Spleen (tissue), 11 donors: ENCODE results near the gene SNX17. TPM values are rescaled to one million over a fixed set of nuclear protein-coding genes. Genes with fewer than 3 reads are reported as not detected.

ENCODE experiments used
- DNase-seq: peaks from one replicate; pipeline ENCODE4 v3.0.0-alpha.2; 2020
- H3K27ac ChIP-seq, 8 donors: fragments of 200-600 bp; sonication (generic) in 7 of 8; 1 replicate in 4 of 8; 2 replicates in 4 of 8; pipeline versions ENCODE4 v1.5.0 to v1.8.0; 2016 to 2021; ENCODE audit warnings: inconsistent platforms in 4 of 8, mild to moderate bottlenecking in 4 of 8, moderate library complexity in 1 of 8
- H3K27me3 ChIP-seq, 7 donors: fragments of 200-600 bp; sonication (generic) in 6 of 7; replicated peaks in 1 of 7; 1 replicate in 4 of 7; 2 replicates in 3 of 7; pipeline versions ENCODE4 v1.5.0 to v1.8.0; 2016 to 2021; ENCODE audit warnings: inconsistent platforms in 3 of 7, mild to moderate bottlenecking in 1 of 7
- H3K36me3 ChIP-seq, 6 donors: fragments of 200-600 bp; sonication (generic) in 5 of 6; 1 replicate in 4 of 6; 2 replicates in 2 of 6; pipeline versions ENCODE4 v1.5.0 to v1.8.0; 2016 to 2021; ENCODE audit warnings: inconsistent platforms in 2 of 6
- H3K4me1 ChIP-seq, 6 donors: fragments of 200-600 bp; sonication (generic) in 5 of 6; 1 replicate in 3 of 6; 2 replicates in 3 of 6; pipeline versions ENCODE4 v1.5.0 to v1.8.0; 2016 to 2021; ENCODE audit warnings: inconsistent platforms in 3 of 6
- H3K4me3 ChIP-seq, 8 donors: fragments of 200-600 bp; sonication (generic) in 7 of 8; 1 replicate in 4 of 8; 2 replicates in 4 of 8; pipeline versions ENCODE4 v1.5.0 to v1.8.0; 2016 to 2021; ENCODE audit warnings: inconsistent platforms in 4 of 8, mild to moderate bottlenecking in 4 of 8, moderate library complexity in 2 of 8
- H3K9me3 ChIP-seq, 8 donors: fragments of 200-600 bp; sonication (generic) in 7 of 8; 1 replicate in 4 of 8; 2 replicates in 4 of 8; pipeline versions ENCODE4 v1.5.0 to v1.8.0; 2016 to 2021; ENCODE audit warnings: inconsistent platforms in 4 of 8
- POLR2A ChIP-seq, 3 donors: fragments of 450-650 bp; IDR thresholded peaks; one replicate each; pipeline ENCODE4 v1.5.1; 2017; ENCODE audit warnings: antibody characterized with exemption in 3 of 3, mild to moderate bottlenecking in 1 of 3
- POLR2AphosphoS5 ChIP-seq, 3 donors: sonication (generic); formaldehyde crosslinking; IDR thresholded peaks; one replicate each; pipeline ENCODE4 v1.5.1; 2017; ENCODE audit warnings: antibody characterized with exemption in 3 of 3
- WGBS, 5 donors: extraction: QIAGEN DNeasy Blood & Tissue Kit in 3 of 5; methylation state at CpG; one replicate each; pipeline versions ENCODE4 v1.1.5 to v1.1.7; 2013 to 2018; 5-methylcytosine and 5-hydroxymethylcytosine counted together
- intact Hi-C: fragments of 100-400 bp; cut with DNase I; formaldehyde crosslinking; loops from one replicate; pipeline ENCODE4 v1.15.0; 2023; ENCODE audit warnings: low total_unique reads
- polyA plus RNA-seq, 3 donors: library from polyadenylated mRNA; stranded (reverse); fragments of 200-250 nt; gene quantifications; one replicate each; pipeline ENCODE4 v1.2.1, GENCODE V29; 2013
- total RNA-seq, 7 donors: library from RNA; depleted of rRNA in 3 of 7; stranded (reverse); fragments of >200 nt in 3 of 7; fragmentation: NEBNext Ultra II Directional in 4 of 7; extraction: Animal tissue kit (Norgen Biotek cat#: 25700) in 4 of 7; gene quantifications; one replicate each; pipeline versions ENCODE4 v1.1.0 to v1.2.1, GENCODE V29; 2016 to 2021
- TF ChIP-seq, protein P1 (sequence below), 11 experiments: fragments of 200-600 bp in 7 of 11; fragments of 450-650 bp in 4 of 11; sonication (generic) in 4 of 11; IDR thresholded peaks in 8 of 11; conservative IDR thresholded peaks in 3 of 11; 1 replicate in 7 of 11; 2 replicates in 4 of 11; pipeline versions ENCODE4 v1.4.0 to v1.8.0; 2016 to 2021; ENCODE audit warnings: antibody characterized with exemption in 11 of 11, inconsistent platforms in 4 of 11, mild to moderate bottlenecking in 1 of 11
- donor health status: healthy with polysubstance abuse.
- donor health status: DM: no; HTN: no; CAD: no; lungs with moderate emphysema.
- donor health status: DM: no; HTN: no; CAD: no.
- donor health status: Bipolar disorder and iron deficiency.
- donor health status: healthy.
- donor health status: DM: no; HTN: no; CAD: no.
- donor health status: DM: yes; HTN: yes; CAD: no.

SNX17 gene
- total and polyA plus RNA-seq, 10 donors = 84.9 to 140 (median 117) TPM

DNA sequence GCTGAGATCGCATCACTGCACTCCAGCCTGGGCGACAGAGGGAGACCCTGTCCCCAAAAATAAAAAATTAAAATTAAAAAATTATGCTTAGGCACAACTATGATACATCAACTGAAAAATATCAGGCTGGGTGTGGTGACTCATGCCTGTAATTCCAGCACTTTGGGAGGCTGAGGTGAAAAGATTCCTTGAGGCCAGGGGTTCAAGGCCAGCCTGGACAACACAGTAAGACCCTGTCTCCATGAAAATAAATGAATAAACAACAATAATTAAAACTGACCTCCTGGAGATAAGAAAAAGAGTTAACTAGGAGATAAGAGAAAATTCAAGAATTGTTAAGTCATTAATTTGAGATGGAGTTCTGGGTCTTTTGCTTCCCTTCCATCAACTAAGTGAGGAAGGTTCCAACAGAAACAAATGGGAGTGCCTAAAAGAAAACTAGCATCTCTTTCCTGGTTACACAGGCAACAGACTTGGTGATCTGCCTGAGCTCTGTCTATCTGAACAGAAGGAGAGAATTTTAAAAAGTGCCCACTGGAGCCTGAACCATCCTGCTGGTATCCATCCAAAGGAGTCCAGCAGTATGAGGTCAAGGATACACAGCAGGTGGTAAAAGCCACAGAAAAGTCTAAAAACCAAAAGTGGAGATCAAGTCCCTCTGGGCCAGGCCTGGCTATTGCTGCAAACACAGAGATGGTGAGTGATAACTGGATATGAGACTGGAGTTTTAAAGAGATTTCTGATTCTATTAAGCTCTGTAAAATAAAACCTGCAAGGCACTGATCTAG is 30.1 kb downstream of the SNX17 start:
- no peak overlapping the region for H3K4me3 ChIP-seq
- 95 to 100% (median 98%) methylated on average over 2 of the region's 2 CpGs for WGBS, 5 donors
- H3K27me3 ChIP-seq = no peaks in the 10 kb centered on the region
- H3K9me3 ChIP-seq = no peaks in the 10 kb centered on the region
- no peak for TF ChIP-seq POLR2AphosphoS5 (IDR thresholded peaks at IDR 0.05)
- no peak for TF ChIP-seq POLR2A (IDR thresholded peaks at IDR 0.05)
- TF ChIP-seq, protein P1, sequence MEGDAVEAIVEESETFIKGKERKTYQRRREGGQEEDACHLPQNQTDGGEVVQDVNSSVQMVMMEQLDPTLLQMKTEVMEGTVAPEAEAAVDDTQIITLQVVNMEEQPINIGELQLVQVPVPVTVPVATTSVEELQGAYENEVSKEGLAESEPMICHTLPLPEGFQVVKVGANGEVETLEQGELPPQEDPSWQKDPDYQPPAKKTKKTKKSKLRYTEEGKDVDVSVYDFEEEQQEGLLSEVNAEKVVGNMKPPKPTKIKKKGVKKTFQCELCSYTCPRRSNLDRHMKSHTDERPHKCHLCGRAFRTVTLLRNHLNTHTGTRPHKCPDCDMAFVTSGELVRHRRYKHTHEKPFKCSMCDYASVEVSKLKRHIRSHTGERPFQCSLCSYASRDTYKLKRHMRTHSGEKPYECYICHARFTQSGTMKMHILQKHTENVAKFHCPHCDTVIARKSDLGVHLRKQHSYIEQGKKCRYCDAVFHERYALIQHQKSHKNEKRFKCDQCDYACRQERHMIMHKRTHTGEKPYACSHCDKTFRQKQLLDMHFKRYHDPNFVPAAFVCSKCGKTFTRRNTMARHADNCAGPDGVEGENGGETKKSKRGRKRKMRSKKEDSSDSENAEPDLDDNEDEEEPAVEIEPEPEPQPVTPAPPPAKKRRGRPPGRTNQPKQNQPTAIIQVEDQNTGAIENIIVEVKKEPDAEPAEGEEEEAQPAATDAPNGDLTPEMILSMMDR (IDR thresholded peaks at IDR 0.05 in 8 of 11, conservative IDR thresholded peaks at IDR 0.05 in 3 of 11) = no peak
- DNase-seq = no peak
- H3K4me1 ChIP-seq = peaks cover 0 to 49% (median 8%) of the 10 kb centered on the region in 6 donors
- intact Hi-C loops = no loop called here
- H3K27ac ChIP-seq = no peak overlapping the region
- peaks cover 0 to 50% (median 2%) of the 10 kb centered on the region in 6 donors for H3K36me3 ChIP-seq

DNA sequence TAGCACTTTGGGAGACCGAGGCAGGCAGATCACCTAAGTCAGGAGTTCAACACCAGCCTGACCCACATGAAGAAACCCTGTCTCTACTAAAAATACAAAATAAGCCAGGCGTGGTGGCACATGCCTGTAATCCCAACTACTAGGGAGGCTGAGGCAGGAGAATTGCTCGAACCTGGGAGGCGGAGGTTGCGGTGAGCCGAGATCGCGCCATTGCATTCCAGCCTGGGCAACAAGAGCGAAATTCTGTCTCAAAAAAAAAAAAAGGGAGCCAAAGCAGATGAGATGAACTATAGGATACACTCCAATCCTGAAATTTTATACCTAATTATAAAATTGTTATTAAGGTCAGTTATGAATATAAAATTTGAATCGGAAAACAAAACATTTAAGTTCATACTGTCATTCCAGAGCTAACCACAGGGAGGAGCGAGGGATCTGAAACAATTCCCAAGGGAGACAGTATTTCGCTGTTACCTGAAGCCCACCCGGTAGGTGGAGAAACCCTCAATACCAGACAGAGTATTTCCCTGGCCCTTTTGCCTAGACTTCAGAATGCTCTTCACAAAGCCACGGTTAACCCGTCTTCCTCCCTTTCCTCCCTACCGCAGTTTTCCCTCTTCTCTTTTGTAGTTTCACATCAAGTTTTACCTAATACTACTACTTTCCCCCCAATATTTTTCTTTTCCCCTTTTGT is 37.5 kb downstream of the SNX17 start:
- intact Hi-C loops = no loop called here
- 49 to 60% (median 57%) methylated on average over 16 of the region's 16 CpGs for WGBS, 5 donors

DNA sequence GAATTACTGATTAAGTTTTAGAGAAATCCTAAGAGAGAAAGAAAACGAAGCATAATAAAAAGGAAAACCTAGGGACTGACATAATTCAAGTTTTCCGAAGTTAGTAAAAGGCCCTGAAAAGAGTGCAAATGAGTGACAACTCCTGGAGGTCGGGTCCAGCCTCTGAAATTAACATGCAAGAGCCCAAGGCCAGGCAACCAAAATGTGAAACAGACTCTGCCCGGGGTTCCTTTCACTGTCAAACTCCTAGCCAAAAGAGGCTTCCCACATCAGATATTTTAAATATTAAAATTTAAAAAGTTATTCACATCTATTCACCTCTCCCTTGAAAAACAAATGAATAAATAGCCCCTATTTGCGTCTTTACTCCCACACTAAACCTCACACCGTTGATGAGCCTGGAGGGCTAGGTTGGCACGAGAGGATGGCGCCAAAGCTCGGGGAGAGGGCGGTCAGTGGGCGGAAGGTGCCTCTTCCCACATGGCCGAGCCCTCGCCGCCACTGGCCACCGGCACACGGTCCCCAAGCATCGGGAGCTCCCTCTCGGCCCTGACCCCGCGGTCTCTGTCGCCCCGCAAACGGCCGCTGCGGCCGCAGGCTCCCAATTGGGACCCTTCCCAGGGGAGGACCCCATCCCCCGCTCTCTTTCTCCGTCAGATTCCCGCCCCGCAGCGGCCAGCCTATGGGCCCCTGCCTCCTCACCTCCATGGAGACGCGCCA is 38.3 kb downstream of the SNX17 start:
- H3K9me3 ChIP-seq = no peaks in the 10 kb centered on the region
- no peak for DNase-seq
- H3K4me1 ChIP-seq = peaks cover 15 to 59% (median 41%) of the 10 kb centered on the region in 6 donors
- TF ChIP-seq, protein P1 (IDR thresholded peaks at IDR 0.05 in 8 of 11, conservative IDR thresholded peaks at IDR 0.05 in 3 of 11) = no peak
- 0 to 2% (median 0%) methylated on average over 27 to 33 of the region's 33 CpGs for WGBS, 5 donors
- H3K27me3 ChIP-seq = no peaks in the 10 kb centered on the region
- H3K4me3 ChIP-seq = peak overlapping the region; percentile 88 to 100 (median 99)
- H3K27ac ChIP-seq = peak overlapping the region; percentile 80 to 94 (median 89)
- H3K36me3 ChIP-seq = peaks cover 0 to 32% (median 2%) of the 10 kb centered on the region in 6 donors
- intact Hi-C loops = no loop called here

More for the DNA sequence above, 37.5 kb downstream of the SNX17 start:
- H3K4me3 ChIP-seq = peak overlapping the region in 7 of 8 donors; percentile 88 to 100 (median 99)
- TF ChIP-seq POLR2A (IDR thresholded peaks at IDR 0.05) = no peak
- TF ChIP-seq, protein P1 (IDR thresholded peaks at IDR 0.05 in 8 of 11, conservative IDR thresholded peaks at IDR 0.05 in 3 of 11) = peak in 6 of 11 experiments; percentile 13 to 41 (median 36)
- peaks cover 0 to 39% (median 2%) of the 10 kb centered on the region in 6 donors for H3K36me3 ChIP-seq
- H3K9me3 ChIP-seq = no peaks in the 10 kb centered on the region
- H3K27me3 ChIP-seq = no peaks in the 10 kb centered on the region
- H3K27ac ChIP-seq = peak overlapping the region in 3 of 8 donors; percentile 89 to 91 (median 89)
- no peak for DNase-seq
- peaks cover 15 to 67% (median 45%) of the 10 kb centered on the region in 6 donors for H3K4me1 ChIP-seq
